ENCODE measurements around the gene P3H2.

DNA sequence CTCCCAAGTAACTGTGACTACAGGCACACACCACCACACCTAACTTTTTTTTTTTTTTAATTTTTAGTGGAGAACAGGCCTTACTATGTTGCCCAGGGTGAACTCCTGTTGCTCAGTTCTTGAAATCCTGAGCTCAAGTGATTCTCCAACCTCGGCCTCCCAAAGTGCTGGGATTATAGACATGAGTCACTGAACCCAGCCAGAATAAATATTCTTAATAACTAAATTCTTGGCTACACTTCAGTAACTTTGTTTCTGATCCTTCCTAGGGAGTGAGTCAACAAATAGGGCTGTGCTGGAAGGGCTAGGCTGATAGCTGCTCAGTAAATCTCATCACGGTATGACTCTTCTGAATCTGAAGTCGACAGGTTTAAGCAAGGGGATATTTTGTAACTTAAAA, 56.6 kb downstream of the P3H2 start:
- TF ChIP-seq EZH2phosphoT487 (IDR thresholded peaks at IDR 0.05; ENCODE audit: insufficient read depth, low read depth) (no peak), EZH2 (IDR thresholded peaks at IDR 0.05; ENCODE audit: insufficient read depth, poor library complexity, severe bottlenecking) (no peak)
